GM10847 (cell line): ENCODE measurements around the gene TAF4.

Source experiments
- POLR2A ChIP-seq: IDR thresholded peaks from 2 replicates; pipeline ENCODE4 v1.6.1; 2011; ENCODE audit not compliant: insufficient read length; ENCODE audit errors: extremely low read depth

TAF4 gene

GRCh38 chr20:62022575-62023139 is 43.0 kb downstream of the TAF4 start:
- no peak for TF ChIP-seq POLR2A

GRCh38 chr20:62021793-62022385 is 43.8 kb downstream of the TAF4 start:
- no peak for TF ChIP-seq POLR2A

- no peak for TF ChIP-seq POLR2A
These were observed 44.6 kb downstream of the TAF4 start for GRCh38 chr20:62020935-62021701.

- no peak for TF ChIP-seq POLR2A
These were observed 45.7 kb downstream of the TAF4 start for GRCh38 chr20:62019881-62020492.

- no peak for TF ChIP-seq POLR2A
These were observed 46.4 kb downstream of the TAF4 start for GRCh38 chr20:62019144-62019805.

GRCh38 chr20:62018437-62019143 is 47.1 kb downstream of the TAF4 start:
- TF ChIP-seq POLR2A: no peak

- no peak for TF ChIP-seq POLR2A
These were observed 50.0 kb downstream of the TAF4 start for GRCh38 chr20:62015540-62016288.

- TF ChIP-seq POLR2A: no peak
These were observed 50.7 kb downstream of the TAF4 start for GRCh38 chr20:62014889-62015537.

- no peak for TF ChIP-seq POLR2A
These were observed 51.2 kb downstream of the TAF4 start for GRCh38 chr20:62014488-62014775.

GRCh38 chr20:62012631-62013030 is 53.0 kb downstream of the TAF4 start:
- TF ChIP-seq POLR2A: no peak

- no peak for TF ChIP-seq POLR2A
These were observed 53.6 kb downstream of the TAF4 start for GRCh38 chr20:62011938-62012534.

- TF ChIP-seq POLR2A: no peak
These were observed 54.3 kb downstream of the TAF4 start for GRCh38 chr20:62011403-62011790.

- no peak for TF ChIP-seq POLR2A
These were observed 54.9 kb downstream of the TAF4 start for GRCh38 chr20:62010551-62011402.
